Esophagus (tissue), 2 donors: Measurements from ENCODE around the gene SLC35F1. TPM values are rescaled to one million over a fixed set of nuclear protein-coding genes. Genes with fewer than 3 reads are reported as not detected.
"Not testable (repeated sequence)": the region's sequence is repeated elsewhere in the genome, so short reads cannot be mapped to it uniquely, and the experiment has no call there.

Source experiments
- H3K27ac ChIP-seq, 2 donors: one replicate each; pipeline ENCODE4 v1.5.1; 2013; ENCODE audit warnings: low read depth in 2 of 2, mild to moderate bottlenecking in 2 of 2, inconsistent platforms in 1 of 2, low read length in 1 of 2, moderate library complexity in 1 of 2
- H3K27me3 ChIP-seq, 2 donors: one replicate each; pipeline ENCODE4 v1.6.1; 2013; ENCODE audit warnings: low read length in 2 of 2, control low read depth in 1 of 2, mild to moderate bottlenecking in 1 of 2; ENCODE audit not compliant: insufficient read depth in 2 of 2, control insufficient read depth in 1 of 2
- H3K36me3 ChIP-seq, 2 donors: one replicate each; pipeline ENCODE4 v1.6.1; 2013; ENCODE audit warnings: low read length in 1 of 2; ENCODE audit not compliant: control insufficient read depth in 2 of 2, insufficient read depth in 2 of 2
- H3K4me1 ChIP-seq, 2 donors: one replicate each; pipeline ENCODE4 v1.6.1; 2013; ENCODE audit warnings: low read length in 1 of 2; ENCODE audit not compliant: control insufficient read depth in 2 of 2, insufficient read depth in 2 of 2
- H3K4me3 ChIP-seq, 2 donors: one replicate each; pipeline ENCODE4 v1.5.1; 2013; ENCODE audit warnings: low read length in 2 of 2, mild to moderate bottlenecking in 2 of 2, low read depth in 1 of 2, moderate library complexity in 1 of 2
- H3K9me3 ChIP-seq, 2 donors: one replicate each; pipeline ENCODE4 v1.6.1; 2013; ENCODE audit warnings: mild to moderate bottlenecking in 2 of 2, low read depth in 1 of 2, low read length in 1 of 2, moderate library complexity in 1 of 2; ENCODE audit not compliant: control insufficient read depth in 2 of 2, insufficient read depth in 1 of 2
- WGBS, 2 donors: extraction: QIAGEN DNeasy Blood & Tissue Kit; methylation state at CpG; one replicate each; pipeline ENCODE4 v1.1.7; 2013; 5-methylcytosine and 5-hydroxymethylcytosine counted together
- polyA plus RNA-seq, 2 donors: library from polyadenylated mRNA; stranded (reverse); fragments of 200-250 nt; gene quantifications; one replicate each; pipeline ENCODE4 v1.2.3, GENCODE V29; 2013
- donor health status: healthy with polysubstance abuse.
- donor health status: Bipolar disorder and iron deficiency.

SLC35F1 gene
- polyA plus RNA-seq, 2 donors: 0.08 to 0.13 TPM

DNA sequence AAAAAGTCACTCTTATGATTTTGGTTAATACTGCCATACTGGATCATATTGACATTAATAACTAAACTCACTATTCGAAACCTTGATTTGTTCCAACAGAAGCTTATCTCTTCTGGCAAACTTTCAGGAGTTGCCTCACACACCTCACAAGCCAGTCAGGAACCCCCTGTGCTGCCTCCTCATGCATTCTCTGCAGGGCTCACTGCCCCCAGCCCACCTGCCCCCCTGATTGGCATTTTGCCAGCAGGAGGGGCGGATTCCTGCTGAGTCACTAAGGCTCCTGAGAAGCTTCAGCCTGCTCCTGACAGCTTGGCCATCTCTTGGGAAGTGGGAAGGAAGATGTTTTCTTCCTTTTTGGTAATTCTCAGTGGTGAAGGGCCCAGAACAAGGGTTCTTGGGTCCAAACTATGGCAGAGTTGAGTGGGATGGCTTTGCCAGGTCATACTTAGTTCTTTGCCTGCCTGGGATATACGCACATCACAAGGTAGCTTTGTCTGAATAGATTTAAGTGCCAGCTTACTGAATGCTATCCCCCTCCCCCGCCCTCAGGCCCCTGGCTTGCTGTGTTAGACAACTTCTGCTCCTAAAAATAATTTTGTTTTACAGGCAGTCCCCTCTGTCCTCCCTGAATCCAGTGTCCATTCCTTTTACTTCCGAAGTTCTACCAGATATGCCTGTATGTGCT lies 31.4 kb downstream of the SLC35F1 start:
- H3K4me3 ChIP-seq: no peak overlapping the region
- H3K4me1 ChIP-seq: no peaks in the 10 kb centered on the region
- no peaks in the 10 kb centered on the region for H3K27me3 ChIP-seq
- H3K36me3 ChIP-seq: no peaks in the 10 kb centered on the region
- 66 to 67% methylated on average over 5 of the region's 5 CpGs for WGBS, 2 donors
- no peak overlapping the region for H3K27ac ChIP-seq
- H3K9me3 ChIP-seq: no peaks in the 10 kb centered on the region

DNA sequence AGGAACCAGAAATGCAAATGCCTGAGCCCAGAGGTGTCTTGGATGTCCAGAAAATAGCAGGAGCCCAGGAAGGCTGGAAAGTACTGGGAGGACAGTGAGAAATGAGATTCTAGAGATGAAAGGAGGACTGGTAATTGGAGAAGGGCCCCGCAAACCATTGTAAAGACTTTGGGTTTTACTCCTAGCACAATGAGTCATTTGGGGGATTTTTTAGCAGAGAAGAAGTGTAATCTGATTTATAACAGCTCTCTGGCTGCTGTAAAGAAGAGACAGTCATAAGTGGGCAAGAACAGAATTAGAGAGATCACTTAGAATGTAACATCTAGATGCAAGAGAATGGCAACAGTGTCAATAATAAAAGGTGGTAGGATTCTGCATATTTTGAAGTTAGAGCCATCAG lies 40.2 kb downstream of the SLC35F1 start:
- no peaks in the 10 kb centered on the region for H3K27me3 ChIP-seq
- no peaks in the 10 kb centered on the region for H3K4me1 ChIP-seq
- WGBS, 2 donors: 68 to 80% methylated on average over 1 of the region's 1 CpG
- no peaks in the 10 kb centered on the region for H3K36me3 ChIP-seq
- H3K27ac ChIP-seq: no peak overlapping the region
- no peaks in the 10 kb centered on the region for H3K9me3 ChIP-seq
- no peak overlapping the region for H3K4me3 ChIP-seq

DNA sequence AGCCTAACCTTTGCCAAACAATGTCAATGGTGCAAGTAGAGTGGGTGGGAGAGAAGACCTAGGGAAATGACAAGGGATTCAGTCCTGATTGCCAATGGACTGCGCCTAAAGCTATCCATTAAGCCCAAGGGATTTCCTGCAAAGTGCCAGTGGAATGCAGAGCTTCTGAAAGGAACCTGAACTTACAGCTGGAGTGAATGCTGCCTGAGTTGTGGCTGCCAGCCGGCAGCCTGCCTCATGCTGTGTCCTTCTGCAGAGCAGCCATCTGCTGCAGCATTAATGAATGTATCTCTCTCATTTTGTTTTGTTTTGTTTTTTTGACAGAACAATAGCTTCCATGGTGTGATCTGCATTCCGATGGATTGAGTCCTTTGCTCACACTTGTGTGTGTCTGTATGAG lies 44.7 kb downstream of the SLC35F1 start:
- Histone ChIP-seq H3K4me1 (no peaks in the 10 kb centered on the region), H3K4me3 (no peak overlapping the region), H3K9me3 (no peaks in the 10 kb centered on the region), H3K27me3 (no peaks in the 10 kb centered on the region), H3K27ac (no peak overlapping the region), H3K36me3 (no peaks in the 10 kb centered on the region)
- 28 to 36% methylated on average over 3 of the region's 3 CpGs for WGBS, 2 donors

DNA sequence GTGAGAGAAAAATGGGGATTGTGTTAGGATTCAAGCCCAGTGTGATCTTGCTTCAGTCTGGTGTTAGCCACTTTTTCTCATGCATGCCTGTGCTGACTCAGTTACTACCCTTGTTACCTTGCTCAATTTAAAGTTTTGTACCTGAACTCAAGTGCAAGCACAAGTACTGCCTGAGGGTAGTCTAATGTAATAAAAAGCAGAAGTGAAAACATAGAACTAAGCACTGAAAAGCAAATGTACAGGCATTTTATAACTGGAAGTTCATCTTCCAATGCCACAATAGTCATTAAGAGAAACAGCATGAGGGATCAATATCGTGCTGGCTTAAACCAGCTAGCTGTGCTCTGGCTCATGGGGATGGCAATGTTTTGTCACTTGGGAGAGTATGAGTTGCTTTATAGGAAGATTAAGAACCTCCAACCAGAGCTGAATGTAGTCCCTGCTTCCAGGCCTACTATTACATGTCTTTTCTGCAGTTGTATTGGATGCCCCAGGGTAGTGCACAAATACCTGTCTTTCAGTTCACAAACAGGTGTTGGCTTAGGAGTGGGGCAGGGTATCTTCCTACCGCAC lies 48.7 kb downstream of the SLC35F1 start:
- Histone ChIP-seq H3K36me3 (no peaks in the 10 kb centered on the region), H3K27me3 (no peaks in the 10 kb centered on the region), H3K4me1 (no peaks in the 10 kb centered on the region), H3K9me3 (no peaks in the 10 kb centered on the region), H3K4me3 (no peak overlapping the region), H3K27ac (no peak overlapping the region)
- WGBS, 2 donors: 88 to 94% methylated on average over 2 of the region's 2 CpGs

DNA sequence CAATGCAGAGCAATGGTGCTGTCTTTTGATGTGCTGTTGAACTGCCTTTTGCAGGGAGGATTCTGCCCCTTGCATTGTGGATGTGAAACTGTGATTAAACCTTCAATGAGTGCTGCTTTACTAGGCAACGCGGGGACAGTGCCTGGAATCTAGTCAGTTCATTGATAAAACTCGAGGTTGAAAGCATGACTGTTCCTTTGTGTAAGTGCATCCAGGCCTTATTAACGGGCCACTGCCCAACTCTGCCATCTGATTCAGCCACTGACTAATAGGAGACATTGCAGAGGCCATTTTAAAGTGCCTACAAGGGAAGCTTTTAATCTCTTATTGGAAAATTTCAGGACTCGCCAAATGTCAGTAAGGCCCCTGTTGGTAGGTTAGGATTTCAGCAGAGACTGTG lies 49.3 kb downstream of the SLC35F1 start:
- Histone ChIP-seq H3K4me3 (no peak overlapping the region), H3K36me3 (no peaks in the 10 kb centered on the region), H3K27ac (no peak overlapping the region), H3K27me3 (no peaks in the 10 kb centered on the region), H3K9me3 (no peaks in the 10 kb centered on the region), H3K4me1 (no peaks in the 10 kb centered on the region)
- 76 to 78% methylated on average over 5 of the region's 5 CpGs for WGBS, 2 donors

DNA sequence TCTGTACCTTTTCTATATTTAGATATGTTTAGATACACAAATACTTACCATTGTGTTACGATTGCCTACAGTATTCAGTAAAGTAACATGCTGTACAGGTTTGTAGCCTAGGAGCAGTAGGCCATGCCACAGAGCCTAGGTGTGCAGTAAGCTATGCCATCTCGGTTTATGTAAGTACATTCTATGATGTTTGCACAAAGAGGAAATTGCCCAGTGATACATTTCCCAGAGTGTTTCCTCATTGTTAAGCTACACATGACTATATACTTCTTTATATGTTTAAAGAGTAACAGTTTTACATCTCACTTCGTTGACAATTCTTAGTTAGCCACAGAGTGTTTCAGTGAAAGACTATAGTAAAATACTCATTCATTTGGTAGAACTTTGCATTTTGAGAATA lies 51.5 kb downstream of the SLC35F1 start:
- 65 to 67% methylated on average over 3 of the region's 3 CpGs for WGBS, 2 donors
- Histone ChIP-seq H3K9me3 (no peaks in the 10 kb centered on the region), H3K27ac (no peak overlapping the region), H3K36me3 (no peaks in the 10 kb centered on the region), H3K27me3 (no peaks in the 10 kb centered on the region), H3K4me3 (no peak overlapping the region), H3K4me1 (no peaks in the 10 kb centered on the region)

DNA sequence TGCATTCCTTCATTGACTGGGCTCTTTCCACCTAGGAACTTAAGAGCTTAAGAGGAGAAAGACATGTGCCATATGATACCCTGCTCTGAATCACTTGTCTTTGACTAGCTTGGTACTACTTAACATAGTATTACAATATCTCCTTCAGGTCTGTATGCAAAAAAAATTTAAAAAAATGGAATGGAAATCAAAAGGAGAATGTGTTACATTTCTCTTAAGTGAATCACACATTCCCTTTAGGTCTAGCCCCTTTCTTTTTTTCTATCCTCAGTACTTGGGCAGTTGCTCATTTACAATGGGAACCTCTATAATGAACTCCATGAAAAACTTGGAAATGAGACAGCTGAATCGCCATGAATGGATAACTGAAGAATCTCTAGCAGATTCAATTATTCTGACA lies 53.8 kb downstream of the SLC35F1 start:
- Histone ChIP-seq H3K4me3 (no peak overlapping the region), H3K36me3 (no peaks in the 10 kb centered on the region), H3K27me3 (no peaks in the 10 kb centered on the region), H3K4me1 (no peaks in the 10 kb centered on the region), H3K27ac (no peak overlapping the region), H3K9me3 (no peaks in the 10 kb centered on the region)
- WGBS, 2 donors: 57 to 65% methylated on average over 1 of the region's 1 CpG

DNA sequence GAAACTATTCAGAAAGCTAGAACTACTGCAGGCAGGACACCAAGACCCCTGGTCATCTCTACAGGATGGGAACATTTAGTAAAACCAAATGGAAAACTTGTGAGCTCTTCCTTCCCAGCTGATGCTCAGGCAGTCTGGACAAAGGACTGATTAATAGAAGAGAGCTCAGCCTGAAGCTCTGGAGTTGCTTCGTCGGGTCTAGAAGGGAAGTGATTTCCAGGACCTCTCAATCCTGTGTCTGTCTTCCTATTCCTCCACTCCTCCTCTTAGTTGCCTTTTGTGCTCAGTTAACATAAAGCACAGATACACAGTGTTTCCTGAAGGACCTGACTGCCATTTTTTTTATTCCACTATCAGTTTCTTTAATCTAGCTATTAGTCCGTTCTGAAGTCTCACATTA lies 54.2 kb downstream of the SLC35F1 start:
- no peaks in the 10 kb centered on the region for H3K4me1 ChIP-seq
- H3K9me3 ChIP-seq: no peaks in the 10 kb centered on the region
- H3K27ac ChIP-seq: no peak overlapping the region
- WGBS, 2 donors: 74 to 78% methylated on average over 3 of the region's 3 CpGs
- H3K36me3 ChIP-seq: no peaks in the 10 kb centered on the region
- no peaks in the 10 kb centered on the region for H3K27me3 ChIP-seq
- no peak overlapping the region for H3K4me3 ChIP-seq

DNA sequence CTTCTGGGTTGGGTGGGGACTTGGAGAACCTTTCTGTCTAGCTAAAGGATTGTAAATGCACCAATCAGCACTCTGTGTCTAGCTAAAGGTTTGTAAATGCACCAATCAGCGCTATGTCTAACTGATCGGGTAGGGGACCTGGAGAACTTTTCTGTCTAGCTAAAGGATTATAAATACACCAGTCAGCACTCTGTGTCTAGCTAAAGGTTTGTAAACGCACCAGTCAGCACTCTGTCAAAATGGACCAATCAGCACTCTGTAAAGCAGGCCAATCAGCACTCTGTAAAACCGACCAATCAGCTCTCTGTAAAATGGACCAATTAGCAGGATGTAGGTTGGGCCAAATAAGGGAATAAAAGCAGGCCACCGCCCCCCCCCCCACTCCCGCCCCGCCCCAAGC lies 58.7 kb downstream of the SLC35F1 start:
- not testable (repeated sequence) for H3K36me3 ChIP-seq, H3K4me3 ChIP-seq, H3K9me3 ChIP-seq, H3K4me1 ChIP-seq, H3K27me3 ChIP-seq, H3K27ac ChIP-seq
- WGBS, 2 donors: 78 to 87% methylated on average over 7 of the region's 7 CpGs

DNA sequence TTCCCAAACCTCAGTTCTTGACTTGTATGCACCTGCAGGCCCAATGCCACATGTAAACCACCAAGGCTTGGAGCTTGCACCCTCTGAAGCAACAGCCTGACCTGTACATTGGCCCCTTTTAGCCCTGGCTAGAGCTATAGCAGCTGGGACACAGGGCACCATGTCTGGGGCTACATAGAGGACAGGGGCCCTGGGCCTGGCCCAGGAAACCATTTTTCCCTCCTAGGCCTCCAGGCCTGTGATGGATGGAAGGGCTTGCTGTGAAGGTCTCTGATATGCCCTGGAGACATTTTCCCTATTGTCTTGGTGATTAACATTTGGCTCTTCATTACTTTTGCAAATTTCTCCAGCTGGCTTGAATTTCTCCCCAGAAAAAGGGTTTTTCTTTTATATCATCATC lies 64.6 kb downstream of the SLC35F1 start:
- Histone ChIP-seq H3K36me3 (no peaks in the 10 kb centered on the region), H3K27ac (no peak overlapping the region), H3K27me3 (no peaks in the 10 kb centered on the region), H3K4me3 (no peak overlapping the region), H3K4me1 (no peaks in the 10 kb centered on the region), H3K9me3 (no peaks in the 10 kb centered on the region)
